C4-2B (cell line): ENCODE measurements around the gene SCYL3.

Experiments used
- H3K27ac ChIP-seq: fragments of 450-650 bp; 2 replicates; pipeline ENCODE4 v1.5.1; 2017
- CTCF ChIP-seq: fragments of 450-650 bp; conservative IDR thresholded peaks from 2 replicates; pipeline ENCODE4 v1.5.1; 2017; ENCODE audit warnings: mild to moderate bottlenecking
- ZFX ChIP-seq: fragments of 450-650 bp; IDR thresholded peaks from 2 replicates; pipeline ENCODE4 v1.6.1; 2017

SCYL3 gene

GRCh38 chr1:169886931-169887330 lies 6.8 kb downstream of the SCYL3 start:
- no peak overlapping the region for H3K27ac ChIP-seq
- no peak for TF ChIP-seq CTCF
- no peak for TF ChIP-seq ZFX

GRCh38 chr1:169886422-169886821 lies 7.3 kb downstream of the SCYL3 start:
- TF ChIP-seq ZFX (no peak), CTCF (no peak)
- no peak overlapping the region for H3K27ac ChIP-seq

- no peak overlapping the region for H3K27ac ChIP-seq
- TF ChIP-seq ZFX (no peak), CTCF (no peak)
Observed at GRCh38 chr1:169885207-169885606, 8.5 kb downstream of the SCYL3 start.

- no peak overlapping the region for H3K27ac ChIP-seq
- TF ChIP-seq ZFX (no peak), CTCF (no peak)
Observed at GRCh38 chr1:169884634-169885033, 9.1 kb downstream of the SCYL3 start.

- TF ChIP-seq CTCF (no peak), ZFX (no peak)
Observed at GRCh38 chr1:169882039-169882511, 11.6 kb downstream of the SCYL3 start.

GRCh38 chr1:169879034-169879840 lies 14.5 kb downstream of the SCYL3 start:
- no peak for TF ChIP-seq ZFX
- no peak for TF ChIP-seq CTCF
- no peak overlapping the region for H3K27ac ChIP-seq

More at GRCh38 chr1:169882039-169882511, 11.6 kb downstream of the SCYL3 start:
- H3K27ac ChIP-seq: no peak overlapping the region

GRCh38 chr1:169878498-169878897 lies 15.2 kb downstream of the SCYL3 start:
- TF ChIP-seq ZFX (no peak), CTCF (no peak)
- no peak overlapping the region for H3K27ac ChIP-seq
